Sigmoid colon (tissue), 4 donors: ENCODE data around the gene ATP2B2.

ENCODE experiments used
- POLR2A ChIP-seq, 2 donors: fragments of 450-650 bp; IDR thresholded peaks; one replicate each; pipeline ENCODE4 v1.6.1; 2016; ENCODE audit warnings: antibody characterized with exemption in 2 of 2, mild to moderate bottlenecking in 2 of 2, moderate library complexity in 2 of 2
- POLR2AphosphoS5 ChIP-seq, 4 donors: sonication (generic); formaldehyde crosslinking; IDR thresholded peaks; one replicate each; pipeline ENCODE4 v1.6.1; 2017; ENCODE audit warnings: antibody characterized with exemption in 4 of 4
- TF ChIP-seq, protein P1 (sequence below), 4 experiments: fragments of 450-650 bp in 3 of 4; fragments of 200-600 bp in 1 of 4; IDR thresholded peaks; one replicate each; pipeline ENCODE4 v1.5.1; 2016 to 2019; ENCODE audit warnings: antibody characterized with exemption in 4 of 4, mild to moderate bottlenecking in 3 of 4, moderate library complexity in 2 of 4

DNA sequence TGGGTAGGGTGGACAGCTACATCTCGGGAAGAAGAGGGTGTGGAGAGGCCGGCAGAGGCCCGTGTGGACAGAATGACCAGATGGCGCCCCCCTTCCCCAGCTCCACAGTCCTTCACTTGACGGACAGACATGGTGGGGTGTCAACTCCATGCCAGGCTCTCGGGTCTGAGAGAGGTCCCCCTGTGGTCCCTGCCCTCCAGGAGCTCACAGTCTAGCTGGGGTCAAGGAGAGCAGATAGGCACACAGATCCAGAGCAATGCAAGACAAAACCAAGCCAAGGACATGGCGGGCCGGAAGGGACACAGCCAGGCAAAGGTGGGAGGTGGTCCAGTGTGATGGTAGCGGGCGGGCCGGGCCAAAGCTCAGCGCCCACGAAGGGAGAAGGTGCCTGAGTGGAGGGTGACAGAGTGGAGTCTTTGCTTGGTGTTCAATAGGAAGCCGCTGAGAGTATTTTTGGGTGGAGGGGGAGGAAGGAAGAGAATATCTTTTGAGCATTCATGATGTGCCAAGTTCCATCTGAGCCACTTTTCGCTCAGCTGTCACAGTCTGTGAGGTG is 112.4 kb downstream of the ATP2B2 start:
- TF ChIP-seq, protein P1, sequence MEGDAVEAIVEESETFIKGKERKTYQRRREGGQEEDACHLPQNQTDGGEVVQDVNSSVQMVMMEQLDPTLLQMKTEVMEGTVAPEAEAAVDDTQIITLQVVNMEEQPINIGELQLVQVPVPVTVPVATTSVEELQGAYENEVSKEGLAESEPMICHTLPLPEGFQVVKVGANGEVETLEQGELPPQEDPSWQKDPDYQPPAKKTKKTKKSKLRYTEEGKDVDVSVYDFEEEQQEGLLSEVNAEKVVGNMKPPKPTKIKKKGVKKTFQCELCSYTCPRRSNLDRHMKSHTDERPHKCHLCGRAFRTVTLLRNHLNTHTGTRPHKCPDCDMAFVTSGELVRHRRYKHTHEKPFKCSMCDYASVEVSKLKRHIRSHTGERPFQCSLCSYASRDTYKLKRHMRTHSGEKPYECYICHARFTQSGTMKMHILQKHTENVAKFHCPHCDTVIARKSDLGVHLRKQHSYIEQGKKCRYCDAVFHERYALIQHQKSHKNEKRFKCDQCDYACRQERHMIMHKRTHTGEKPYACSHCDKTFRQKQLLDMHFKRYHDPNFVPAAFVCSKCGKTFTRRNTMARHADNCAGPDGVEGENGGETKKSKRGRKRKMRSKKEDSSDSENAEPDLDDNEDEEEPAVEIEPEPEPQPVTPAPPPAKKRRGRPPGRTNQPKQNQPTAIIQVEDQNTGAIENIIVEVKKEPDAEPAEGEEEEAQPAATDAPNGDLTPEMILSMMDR (IDR thresholded peaks at IDR 0.05), result no peak
- no peak for TF ChIP-seq POLR2A (IDR thresholded peaks at IDR 0.05)
- no peak for TF ChIP-seq POLR2AphosphoS5 (IDR thresholded peaks at IDR 0.05)
